DOHH2 (cell line): ENCODE data around the gene LDLRAD4.

Experiments used
- H3F3A ChIP-seq: fragments of 200-600 bp; sonication (generic), shearing (Covaris generic); 2 replicates; pipeline ENCODE4 v1.6.0; 2016; ENCODE audit warnings: antibody characterized with exemption, mild to moderate bottlenecking; ENCODE audit not compliant: control insufficient read depth, insufficient read depth
- H3K27ac ChIP-seq: fragments of 200-600 bp; sonication (generic); 2 replicates; pipeline ENCODE4 v1.5.1; 2014; ENCODE audit warnings: low read depth, mild to moderate bottlenecking, low read length, moderate library complexity
- H3K27me3 ChIP-seq: fragments of 200-600 bp; sonication (generic); 2 replicates; pipeline ENCODE4 v1.6.1; 2014; ENCODE audit warnings: mild to moderate bottlenecking, low read length, mixed read lengths; ENCODE audit not compliant: control insufficient read depth
- H3K36me3 ChIP-seq: fragments of 200-600 bp; sonication (generic); 2 replicates; pipeline ENCODE4 v1.6.1; 2014; ENCODE audit warnings: mild to moderate bottlenecking, low read length, moderate library complexity, mixed read lengths; ENCODE audit not compliant: control insufficient read depth
- H3K4me1 ChIP-seq: fragments of 200-600 bp; sonication (generic); 2 replicates; pipeline ENCODE4 v1.6.1; 2014; ENCODE audit warnings: mild to moderate bottlenecking, low read length, mixed read lengths; ENCODE audit not compliant: control insufficient read depth
- H3K4me2 ChIP-seq: fragments of 200-600 bp; sonication (generic); 2 replicates; pipeline ENCODE4 v1.6.0; 2014; ENCODE audit warnings: mild to moderate bottlenecking, low read length, moderate library complexity
- H3K4me3 ChIP-seq: fragments of 200-600 bp; sonication (generic); 2 replicates; pipeline ENCODE4 v1.5.1; 2014; ENCODE audit warnings: mild to moderate bottlenecking, low read length, mixed read lengths
- H3K79me2 ChIP-seq: fragments of 200-600 bp; sonication (generic); 2 replicates; pipeline ENCODE4 v1.6.1; 2014; ENCODE audit warnings: mild to moderate bottlenecking, low read length, mixed read lengths; ENCODE audit not compliant: control insufficient read depth
- H3K9me2 ChIP-seq: fragments of 200-600 bp; sonication (generic); replicated peaks from 2 replicates; pipeline ENCODE4 v1.6.1; 2014; ENCODE audit warnings: mild to moderate bottlenecking, low read length, mixed read lengths; ENCODE audit not compliant: control insufficient read depth
- H3K9me3 ChIP-seq: fragments of 200-600 bp; sonication (generic); 2 replicates; pipeline ENCODE4 v1.6.1; 2014; ENCODE audit warnings: antibody characterized with exemption, low read length, mixed read lengths; ENCODE audit not compliant: control insufficient read depth, insufficient read depth
- H4K20me1 ChIP-seq: fragments of 200-600 bp; sonication (generic); 2 replicates; pipeline ENCODE4 v1.6.0; 2014; ENCODE audit warnings: low read depth, mild to moderate bottlenecking, antibody characterized with exemption, low read length, moderate library complexity; ENCODE audit not compliant: control insufficient read depth, insufficient read depth
- CTCF ChIP-seq: fragments of 200-600 bp; sonication (generic); IDR thresholded peaks from one replicate; pipeline ENCODE4 v1.5.1; 2014; ENCODE audit warnings: antibody characterized with exemption, mild to moderate bottlenecking, low read depth, low read length; ENCODE audit not compliant: poor library complexity, severe bottlenecking
- EZH2phosphoT487 ChIP-seq: fragments of 200-600 bp; sonication (generic); IDR thresholded peaks from 2 replicates; pipeline ENCODE4 v1.6.1; 2017; ENCODE audit warnings: borderline replicate concordance, mild to moderate bottlenecking, antibody characterized with exemption, low read length, moderate library complexity, mixed read lengths

Gene LDLRAD4

GRCh38 chr18:13587477-13587876, 368.9 kb downstream of the LDLRAD4 start:
- no peaks in the 10 kb centered on the region for H3K79me2 ChIP-seq
- H3K9me3 ChIP-seq: no peaks in the 10 kb centered on the region
- H3F3A ChIP-seq: peaks cover 20% of the 10 kb centered on the region
- H3K27me3 ChIP-seq: no peaks in the 10 kb centered on the region
- no peaks in the 10 kb centered on the region for H4K20me1 ChIP-seq
- no peak overlapping the region for H3K27ac ChIP-seq
- no peaks in the 10 kb centered on the region for H3K9me2 ChIP-seq
- no peak overlapping the region for H3K4me3 ChIP-seq
- TF ChIP-seq CTCF: no peak
- TF ChIP-seq EZH2phosphoT487: no peak
- H3K4me1 ChIP-seq: peaks cover 70% of the 10 kb centered on the region
- H3K36me3 ChIP-seq: no peaks in the 10 kb centered on the region
- H3K4me2 ChIP-seq: no peak overlapping the region

- Histone ChIP-seq H3K4me1 (peaks cover 67% of the 10 kb centered on the region), H3K4me2 (no peak overlapping the region), H4K20me1 (no peaks in the 10 kb centered on the region), H3K4me3 (no peak overlapping the region), H3K27ac (no peak overlapping the region), H3K79me2 (no peaks in the 10 kb centered on the region), H3K27me3 (no peaks in the 10 kb centered on the region), H3K9me3 (no peaks in the 10 kb centered on the region), H3K9me2 (no peaks in the 10 kb centered on the region), H3K36me3 (no peaks in the 10 kb centered on the region), H3F3A (peaks cover 20% of the 10 kb centered on the region)
- no peak for TF ChIP-seq CTCF
- no peak for TF ChIP-seq EZH2phosphoT487
Measured at GRCh38 chr18:13587937-13588336, 369.4 kb downstream of the LDLRAD4 start.

GRCh38 chr18:13589316-13589715, 370.8 kb downstream of the LDLRAD4 start:
- Histone ChIP-seq H3K4me2 (no peak overlapping the region), H3K4me3 (no peak overlapping the region), H3K27ac (no peak overlapping the region), H3K4me1 (peaks cover 69% of the 10 kb centered on the region), H3K79me2 (no peaks in the 10 kb centered on the region), H3K9me3 (no peaks in the 10 kb centered on the region), H3K36me3 (no peaks in the 10 kb centered on the region), H3F3A (peaks cover 20% of the 10 kb centered on the region), H3K9me2 (no peaks in the 10 kb centered on the region), H3K27me3 (no peaks in the 10 kb centered on the region), H4K20me1 (no peaks in the 10 kb centered on the region)
- TF ChIP-seq CTCF (no peak), EZH2phosphoT487 (no peak)

GRCh38 chr18:13589943-13590342, 371.4 kb downstream of the LDLRAD4 start:
- Histone ChIP-seq H3K36me3 (no peaks in the 10 kb centered on the region), H3K9me3 (no peaks in the 10 kb centered on the region), H3K79me2 (no peaks in the 10 kb centered on the region), H3K9me2 (no peaks in the 10 kb centered on the region), H3K27me3 (no peaks in the 10 kb centered on the region), H3F3A (peaks cover 16% of the 10 kb centered on the region), H4K20me1 (no peaks in the 10 kb centered on the region), H3K27ac (no peak overlapping the region), H3K4me1 (peaks cover 63% of the 10 kb centered on the region), H3K4me2 (no peak overlapping the region), H3K4me3 (no peak overlapping the region)
- no peak for TF ChIP-seq EZH2phosphoT487
- no peak for TF ChIP-seq CTCF
